MM.1S (cell line): ENCODE measurements around the gene MACROD2.

Experiments used
- CTCF ChIP-seq: fragments of 300-600 bp; sonication (generic); IDR thresholded peaks from 2 replicates; pipeline ENCODE4 v1.5.1; 2016; ENCODE audit warnings: antibody characterized with exemption, low read length, mixed read lengths
- EZH2 ChIP-seq: fragments of 300-600 bp; sonication (generic); optimal IDR thresholded peaks from 2 replicates; pipeline ENCODE3; 2017; ENCODE audit warnings: low read depth, mild to moderate bottlenecking, antibody characterized with exemption, low read length, mixed read lengths
- EZH2phosphoT487 ChIP-seq: fragments of 300-600 bp; sonication (generic); IDR thresholded peaks from 2 replicates; pipeline ENCODE4 v1.6.1; 2018; ENCODE audit warnings: antibody characterized with exemption, low read length

GRCh38 chr20:14889496-14890255 lies 894.4 kb downstream of the MACROD2 start:
- TF ChIP-seq CTCF (no peak), EZH2 (no peak), EZH2phosphoT487 (no peak)
